HG02840 (cell line): ENCODE results near the gene THEMIS.
A peak's percentile ranks its signal among the peaks of the same experiment; 100 is the strongest.
"Not testable (repeated sequence)": the region's sequence is repeated elsewhere in the genome, so short reads cannot be mapped to it uniquely, and the experiment has no call there.

Source experiments
- ATAC-seq: cut with Tn5 transposase; IDR thresholded peaks from one replicate; pipeline ENCODE4 v1.9.1; 2021; ENCODE audit warnings: mild to moderate bottlenecking, moderate library complexity, moderate number of reproducible peaks; ENCODE audit not compliant: unreplicated experiment, low FRiP score

The THEMIS gene

GRCh38 chr6:127737768-127738167, 163.1 kb downstream of the THEMIS start:
- ATAC-seq: no peak

GRCh38 chr6:127737009-127737486, 163.8 kb downstream of the THEMIS start:
- ATAC-seq: peak; percentile 81

- ATAC-seq: no peak
These were observed 167.9 kb downstream of the THEMIS start for GRCh38 chr6:127732927-127733326.

- no peak for ATAC-seq
These were observed 173.5 kb downstream of the THEMIS start for GRCh38 chr6:127727260-127727953.

GRCh38 chr6:127725821-127726220, 175.0 kb downstream of the THEMIS start:
- no peak for ATAC-seq

GRCh38 chr6:127718694-127719093, 182.2 kb downstream of the THEMIS start:
- no peak for ATAC-seq

GRCh38 chr6:127717384-127717783, 183.5 kb downstream of the THEMIS start:
- ATAC-seq: no peak

- no peak for ATAC-seq
These were observed 184.4 kb downstream of the THEMIS start for GRCh38 chr6:127716465-127716864.

GRCh38 chr6:127710668-127711067, 190.2 kb downstream of the THEMIS start:
- no peak for ATAC-seq

GRCh38 chr6:127706216-127706615, 194.6 kb downstream of the THEMIS start:
- no peak for ATAC-seq

GRCh38 chr6:127695108-127695507, 205.8 kb downstream of the THEMIS start:
- ATAC-seq: no peak

GRCh38 chr6:127691146-127691545, 209.7 kb downstream of the THEMIS start:
- no peak for ATAC-seq

GRCh38 chr6:127690588-127690987, 210.3 kb downstream of the THEMIS start:
- ATAC-seq: no peak

- ATAC-seq: no peak
These were observed 210.8 kb downstream of the THEMIS start for GRCh38 chr6:127690092-127690491.

- not testable (repeated sequence) for ATAC-seq
These were observed 213.4 kb downstream of the THEMIS start for GRCh38 chr6:127687490-127687889.

GRCh38 chr6:127686084-127686483, 214.8 kb downstream of the THEMIS start:
- no peak for ATAC-seq

- no peak for ATAC-seq
These were observed 216.4 kb downstream of the THEMIS start for GRCh38 chr6:127684501-127684900.
